Prostate gland (tissue), 2 donors: ENCODE data around the gene SYCE3.

Source experiments
- POLR2A ChIP-seq: fragments of 450-650 bp; IDR thresholded peaks from one replicate; pipeline ENCODE4 v1.6.1; 2016; ENCODE audit warnings: antibody characterized with exemption, mild to moderate bottlenecking
- TF ChIP-seq, protein P1 (sequence below), 4 experiments: fragments of 200-600 bp in 2 of 4; fragments of 450-650 bp in 2 of 4; sonication (generic) in 2 of 4; IDR thresholded peaks; 1 replicate in 3 of 4; 2 replicates in 1 of 4; pipeline ENCODE4 v1.5.1; 2016 to 2019; ENCODE audit warnings: antibody characterized with exemption in 4 of 4, mild to moderate bottlenecking in 2 of 4, moderate library complexity in 2 of 4

DNA sequence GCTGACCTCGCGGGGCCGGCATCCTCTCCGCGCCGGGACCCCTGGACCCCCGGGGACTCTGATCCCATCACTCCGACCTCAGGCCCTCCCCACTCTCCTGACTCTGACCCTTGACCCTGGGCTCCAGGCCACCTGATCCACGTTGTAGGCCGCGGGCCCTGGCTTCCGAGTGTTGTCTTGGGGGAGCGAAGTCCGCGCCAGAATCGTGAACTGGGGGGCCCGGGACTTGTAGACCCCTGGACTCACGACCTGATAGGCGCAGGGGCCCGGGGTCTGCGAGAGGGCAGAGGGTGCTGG is 32.2 kb downstream of the SYCE3 start:
- TF ChIP-seq, protein P1, sequence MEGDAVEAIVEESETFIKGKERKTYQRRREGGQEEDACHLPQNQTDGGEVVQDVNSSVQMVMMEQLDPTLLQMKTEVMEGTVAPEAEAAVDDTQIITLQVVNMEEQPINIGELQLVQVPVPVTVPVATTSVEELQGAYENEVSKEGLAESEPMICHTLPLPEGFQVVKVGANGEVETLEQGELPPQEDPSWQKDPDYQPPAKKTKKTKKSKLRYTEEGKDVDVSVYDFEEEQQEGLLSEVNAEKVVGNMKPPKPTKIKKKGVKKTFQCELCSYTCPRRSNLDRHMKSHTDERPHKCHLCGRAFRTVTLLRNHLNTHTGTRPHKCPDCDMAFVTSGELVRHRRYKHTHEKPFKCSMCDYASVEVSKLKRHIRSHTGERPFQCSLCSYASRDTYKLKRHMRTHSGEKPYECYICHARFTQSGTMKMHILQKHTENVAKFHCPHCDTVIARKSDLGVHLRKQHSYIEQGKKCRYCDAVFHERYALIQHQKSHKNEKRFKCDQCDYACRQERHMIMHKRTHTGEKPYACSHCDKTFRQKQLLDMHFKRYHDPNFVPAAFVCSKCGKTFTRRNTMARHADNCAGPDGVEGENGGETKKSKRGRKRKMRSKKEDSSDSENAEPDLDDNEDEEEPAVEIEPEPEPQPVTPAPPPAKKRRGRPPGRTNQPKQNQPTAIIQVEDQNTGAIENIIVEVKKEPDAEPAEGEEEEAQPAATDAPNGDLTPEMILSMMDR (IDR thresholded peaks at IDR 0.05): no peak
- TF ChIP-seq POLR2A: no peak
